SK-N-MC (cell line): Measurements from ENCODE around the gene LAMA5.

Experiments used
- DNase-seq: peaks from one replicate; pipeline ENCODE4 v3.0.0-alpha.2; 2011; ENCODE audit warnings: low read depth, low spot score
- H3K27ac ChIP-seq: fragments of 200-600 bp; sonication (generic); 2 replicates; pipeline ENCODE4 v1.5.1; 2016; ENCODE audit warnings: mixed run types
- H3K36me3 ChIP-seq: fragments of 200-600 bp; sonication (generic); 2 replicates; pipeline ENCODE4 v1.6.1; 2017; ENCODE audit warnings: antibody characterized with exemption, low read length, mixed read lengths; ENCODE audit not compliant: insufficient read depth
- H3K4me3 ChIP-seq: fragments of 200-600 bp; sonication (generic); 2 replicates; pipeline ENCODE4 v1.5.1; 2016
- H3K9ac ChIP-seq: fragments of 200-600 bp; sonication (generic); 2 replicates; pipeline ENCODE4 v1.8.0; 2017; ENCODE audit warnings: mixed run types, mixed read lengths; ENCODE audit not compliant: insufficient read length
- H3K9me3 ChIP-seq: fragments of 200-600 bp; sonication (generic); 2 replicates; pipeline ENCODE4 v1.6.1; 2017; ENCODE audit warnings: low read depth, mild to moderate bottlenecking, antibody characterized with exemption, low read length, moderate library complexity, mixed read lengths
- EZH2 ChIP-seq: fragments of 200-600 bp; sonication (generic); IDR thresholded peaks from one replicate; pipeline ENCODE4 v1.6.1; 2017; ENCODE audit warnings: antibody characterized with exemption
- FOXP2 ChIP-seq: optimal IDR thresholded peaks from 2 replicates; pipeline ENCODE3; 2011; ENCODE audit warnings: mild to moderate bottlenecking, moderate library complexity; ENCODE audit not compliant: insufficient read depth; ENCODE audit errors: extremely low read length, control extremely low read depth
- POLR2AphosphoS5 ChIP-seq: IDR thresholded peaks from 2 replicates; pipeline ENCODE4 v1.6.1; 2012; ENCODE audit warnings: mild to moderate bottlenecking, low read depth, low read length, borderline replicate concordance

The LAMA5 gene

DNA sequence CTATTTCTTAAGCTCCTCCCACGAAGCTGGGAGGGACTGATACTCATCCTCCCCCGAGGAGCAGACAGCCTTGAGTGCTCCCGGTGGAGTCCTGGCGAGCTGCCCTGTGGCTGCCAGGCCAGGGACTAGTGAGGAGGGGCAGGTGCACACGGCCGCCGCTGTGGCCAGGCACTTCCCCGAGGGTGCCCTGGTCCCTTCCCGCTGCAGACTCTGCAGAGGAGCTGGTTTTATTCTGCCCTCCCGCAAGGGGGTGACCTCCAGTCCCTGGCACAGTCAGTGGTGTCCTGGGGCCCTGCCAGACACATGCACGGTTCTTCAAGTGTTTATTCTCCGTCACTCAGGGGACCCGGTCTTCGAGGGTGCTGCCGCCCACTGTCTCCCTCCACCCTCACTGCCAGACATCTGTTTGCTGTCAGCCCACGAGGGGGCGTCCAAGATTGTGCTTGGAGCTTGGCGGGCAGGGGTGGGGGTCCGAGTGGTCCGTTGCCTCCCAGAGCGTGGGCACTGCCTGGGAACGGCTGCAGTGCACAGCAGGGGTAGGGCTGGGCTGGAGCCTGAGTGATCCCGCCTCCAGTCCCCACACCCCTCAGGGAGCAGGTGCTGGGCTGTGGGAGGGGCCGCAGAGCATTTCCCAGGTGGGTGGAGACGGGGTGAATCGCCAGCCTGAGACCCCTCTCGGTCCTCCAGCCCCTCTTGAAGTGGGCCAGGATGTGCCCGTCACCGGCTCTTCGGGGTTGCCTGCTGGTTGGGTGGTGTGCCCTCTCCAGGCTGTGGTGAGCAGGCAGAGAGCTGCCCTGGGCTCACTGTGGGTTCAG, 43.0 kb upstream of the LAMA5 start:
- H3K27ac ChIP-seq, result no peak overlapping the region
- no peaks in the 10 kb centered on the region for H3K9me3 ChIP-seq
- no peak for DNase-seq
- H3K9ac ChIP-seq, result no peak overlapping the region
- H3K36me3 ChIP-seq, result no peaks in the 10 kb centered on the region
- H3K4me3 ChIP-seq, result peak overlapping the region; percentile 25
- TF ChIP-seq POLR2AphosphoS5, result no peak
- TF ChIP-seq EZH2, result no peak
- no peak for TF ChIP-seq FOXP2

GRCh38 chr20:62409086-62409853, 42.2 kb upstream of the LAMA5 start:
- Histone ChIP-seq H3K9ac (no peak overlapping the region), H3K4me3 (no peak overlapping the region; the same call in 1 of the 2 replicates), H3K36me3 (no peaks in the 10 kb centered on the region), H3K9me3 (no peaks in the 10 kb centered on the region), H3K27ac (no peak overlapping the region)
- DNase-seq, result no peak
- no peak for TF ChIP-seq FOXP2
- no peak for TF ChIP-seq POLR2AphosphoS5
- no peak for TF ChIP-seq EZH2

DNA sequence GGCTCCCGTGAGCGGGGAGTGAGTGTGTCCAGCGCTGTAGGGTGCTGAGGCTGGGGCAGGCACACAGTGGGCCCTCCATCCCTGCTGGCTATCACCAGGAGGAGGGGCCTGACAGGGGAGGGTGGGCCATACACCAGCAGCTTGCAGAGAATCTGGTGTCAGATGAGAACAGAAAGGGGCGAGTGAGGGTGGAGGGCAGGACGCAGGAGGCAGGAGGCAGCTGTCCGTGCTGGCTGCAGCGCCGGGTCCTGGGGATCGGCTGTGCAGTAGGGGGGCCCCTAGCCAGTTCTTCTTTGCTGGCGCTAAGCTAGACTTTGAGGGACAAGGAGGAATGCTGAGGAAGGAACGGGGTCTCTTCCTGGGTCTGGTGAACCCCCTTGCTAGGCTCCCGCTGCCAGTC, 41.5 kb upstream of the LAMA5 start:
- Histone ChIP-seq H3K36me3 (no peaks in the 10 kb centered on the region), H3K9me3 (no peaks in the 10 kb centered on the region), H3K9ac (no peak overlapping the region), H3K4me3 (no peak overlapping the region), H3K27ac (no peak overlapping the region)
- no peak for DNase-seq
- no peak for TF ChIP-seq EZH2
- no peak for TF ChIP-seq POLR2AphosphoS5
- no peak for TF ChIP-seq FOXP2

- no peak overlapping the region for H3K9ac ChIP-seq
- no peak overlapping the region; the same call in 1 of the 2 replicates for H3K4me3 ChIP-seq
- no peaks in the 10 kb centered on the region for H3K36me3 ChIP-seq
- DNase-seq, result no peak
- H3K27ac ChIP-seq, result no peak overlapping the region
- TF ChIP-seq EZH2 (no peak), FOXP2 (no peak), POLR2AphosphoS5 (no peak)
- H3K9me3 ChIP-seq, result no peaks in the 10 kb centered on the region
Observed at GRCh38 chr20:62408055-62408454, 40.9 kb upstream of the LAMA5 start.

- TF ChIP-seq POLR2AphosphoS5 (peak; percentile 13; the same call in 1 of the 2 replicates), EZH2 (no peak), FOXP2 (no peak)
- H3K27ac ChIP-seq, result no peak within 1 kb of the TSS
- peak; percentile 30 for DNase-seq
- H3K9me3 ChIP-seq, result no peaks in the 10 kb centered on the region
- H3K9ac ChIP-seq, result peak within 1 kb of the TSS; percentile 85
- H3K4me3 ChIP-seq, result peak within 1 kb of the TSS; percentile 80
- H3K36me3 ChIP-seq, result no peaks in the 10 kb centered on the region
Observed at GRCh38 chr20:62407221-62407992, 40.3 kb upstream of the LAMA5 start, which contains the start of gene CABLES2. Gene CABLES2, minus strand, starts transcription at chr20:62407285. Its CDS starts 9 bp downstream, at chr20:62407276.

DNA sequence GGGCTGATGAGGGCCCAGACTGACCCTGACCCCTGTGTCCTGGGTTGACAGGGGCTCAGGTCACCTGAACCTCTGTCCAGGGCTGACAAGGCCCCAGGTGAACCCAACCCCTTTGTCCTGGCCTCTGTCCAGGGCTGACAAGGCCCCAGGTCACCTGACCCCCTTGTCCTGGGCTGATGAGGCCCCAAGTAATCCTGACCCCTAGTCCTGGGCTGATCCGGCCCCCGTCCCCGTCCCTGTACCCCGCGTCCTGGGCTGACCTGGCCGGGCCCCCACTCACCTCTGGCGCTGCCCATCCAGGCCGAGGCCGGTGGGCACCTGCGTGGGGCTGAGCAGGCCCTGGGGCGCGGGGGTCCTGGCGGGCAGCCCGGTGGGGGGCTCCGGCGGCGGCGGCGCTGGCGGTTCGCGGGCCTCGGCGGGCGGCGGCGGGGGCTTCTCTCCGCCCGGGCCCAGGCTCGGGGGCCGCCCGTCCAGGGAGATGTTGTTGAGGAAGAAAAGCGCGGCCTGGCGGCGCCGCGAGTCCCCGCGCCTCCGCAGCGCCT, 39.6 kb upstream of the LAMA5 start:
- no peak for DNase-seq
- H3K9me3 ChIP-seq, result no peaks in the 10 kb centered on the region
- H3K4me3 ChIP-seq, result peak overlapping the region; percentile 80
- H3K36me3 ChIP-seq, result no peaks in the 10 kb centered on the region
- TF ChIP-seq EZH2 (no peak), FOXP2 (no peak), POLR2AphosphoS5 (no peak)
- peak overlapping the region; percentile 85 for H3K9ac ChIP-seq
- H3K27ac ChIP-seq, result no peak overlapping the region

GRCh38 chr20:62405981-62406513, 38.9 kb upstream of the LAMA5 start:
- Histone ChIP-seq H3K27ac (no peak overlapping the region), H3K36me3 (no peaks in the 10 kb centered on the region), H3K9me3 (no peaks in the 10 kb centered on the region), H3K4me3 (peak overlapping the region; percentile 80), H3K9ac (peak overlapping the region; percentile 17)
- DNase-seq, result no peak
- TF ChIP-seq FOXP2 (no peak), EZH2 (no peak), POLR2AphosphoS5 (no peak)
